Measurements from ENCODE around the gene CDH16.

DNA sequence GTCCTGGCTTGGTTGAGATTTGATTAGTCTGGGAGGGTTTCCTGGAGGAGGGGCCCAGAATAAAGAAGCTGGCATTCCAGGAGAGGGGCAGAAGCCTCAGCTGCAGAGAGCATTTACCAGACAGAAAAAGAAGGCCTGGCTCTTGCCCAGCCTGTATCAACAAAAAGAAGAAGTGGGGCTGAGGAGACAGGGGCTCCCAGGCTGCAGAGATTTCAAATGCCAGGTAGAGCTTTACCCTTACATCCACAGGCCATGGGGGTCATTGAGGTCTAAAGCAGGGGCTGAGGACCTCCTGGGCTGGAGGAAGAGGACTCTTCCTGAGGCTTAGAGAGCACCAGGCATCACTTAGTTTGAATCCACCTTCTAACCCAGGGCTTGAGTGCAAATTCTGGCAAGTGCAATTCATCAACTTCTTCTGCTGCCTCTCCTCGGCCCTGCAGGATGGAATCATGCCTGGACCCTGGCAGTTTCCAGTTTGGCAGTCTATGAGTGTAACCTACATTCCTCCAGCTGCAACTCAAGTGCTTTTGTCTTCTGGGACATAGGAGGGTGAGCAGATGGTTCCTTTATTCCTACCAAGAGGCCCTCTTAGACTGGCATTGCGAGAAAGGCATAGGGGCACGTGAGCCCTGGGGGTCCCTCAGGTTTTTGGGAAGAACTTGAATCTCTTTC, 59.2 kb downstream of the CDH16 start:
- TF ChIP-seq, protein P1, sequence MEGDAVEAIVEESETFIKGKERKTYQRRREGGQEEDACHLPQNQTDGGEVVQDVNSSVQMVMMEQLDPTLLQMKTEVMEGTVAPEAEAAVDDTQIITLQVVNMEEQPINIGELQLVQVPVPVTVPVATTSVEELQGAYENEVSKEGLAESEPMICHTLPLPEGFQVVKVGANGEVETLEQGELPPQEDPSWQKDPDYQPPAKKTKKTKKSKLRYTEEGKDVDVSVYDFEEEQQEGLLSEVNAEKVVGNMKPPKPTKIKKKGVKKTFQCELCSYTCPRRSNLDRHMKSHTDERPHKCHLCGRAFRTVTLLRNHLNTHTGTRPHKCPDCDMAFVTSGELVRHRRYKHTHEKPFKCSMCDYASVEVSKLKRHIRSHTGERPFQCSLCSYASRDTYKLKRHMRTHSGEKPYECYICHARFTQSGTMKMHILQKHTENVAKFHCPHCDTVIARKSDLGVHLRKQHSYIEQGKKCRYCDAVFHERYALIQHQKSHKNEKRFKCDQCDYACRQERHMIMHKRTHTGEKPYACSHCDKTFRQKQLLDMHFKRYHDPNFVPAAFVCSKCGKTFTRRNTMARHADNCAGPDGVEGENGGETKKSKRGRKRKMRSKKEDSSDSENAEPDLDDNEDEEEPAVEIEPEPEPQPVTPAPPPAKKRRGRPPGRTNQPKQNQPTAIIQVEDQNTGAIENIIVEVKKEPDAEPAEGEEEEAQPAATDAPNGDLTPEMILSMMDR (IDR thresholded peaks at IDR 0.05; ENCODE audit: low read depth, low read length) = no peak
- TF ChIP-seq EZH2phosphoT487 (IDR thresholded peaks at IDR 0.05; ENCODE audit: low read depth) = no peak
